ENCODE results near the gene FOSL2. TPM values are rescaled to one million over a fixed set of nuclear protein-coding genes. Genes with fewer than 3 reads are reported as not detected.

Gene FOSL2
- total RNA-seq, 1 experiment from 2014 or later = 141 TPM

- Mint-ChIP-seq H3K27me3 (ENCODE audit: insufficient read depth, unreplicated experiment) (no peaks in the 10 kb centered on the region), H3K4me1 (ENCODE audit: insufficient read depth, unreplicated experiment) (peaks cover 7% of the 10 kb centered on the region), H3K9me3 (ENCODE audit: unreplicated experiment) (no peaks in the 10 kb centered on the region), H3K27ac (ENCODE audit: low read depth, unreplicated experiment) (no peak overlapping the region), H3K36me3 (ENCODE audit: insufficient read depth, unreplicated experiment) (no peaks in the 10 kb centered on the region), H3K4me3 (ENCODE audit: unreplicated experiment) (no peak overlapping the region)
- ChIA-PET POLR2A (interaction anchor here (0.6 to 1.9 kb wide), 7 partner anchors 9 to 166 kb away, joined by 3 to 9 read pairs (median 3); no protein-coding TSS in a partner anchor), CTCF (interaction anchor here (0.7 kb wide), 2 partner anchors 9 to 27 kb away, joined by 3 to 5 read pairs; no protein-coding TSS in a partner anchor)
- DNase-seq (ENCODE audit: unreplicated experiment) = no peak
- intact Hi-C loops (cut with micrococcal nuclease) = no loop called here
- no TSS peak for BruUV-seq (replicated peaks)
- no peak for TF ChIP-seq CTCF (IDR thresholded peaks at IDR 0.05; ENCODE audit: unreplicated experiment)
These were observed 32.8 kb downstream of the FOSL2 start for GRCh38 chr2:28425464-28425835.

- H3K27me3 Mint-ChIP-seq (ENCODE audit: insufficient read depth, unreplicated experiment) = no peaks in the 10 kb centered on the region
- no peak for DNase-seq (ENCODE audit: unreplicated experiment)
- BruUV-seq (replicated peaks) = no TSS peak
- ChIA-PET CTCF (interaction anchor here (0.6 to 0.9 kb wide), 5 partner anchors 14 to 672 kb away, joined by 3 to 4 read pairs (median 3); no protein-coding TSS in a partner anchor), POLR2A (interaction anchor here (1.1 to 2.2 kb wide), 4 partner anchors 9 to 17 kb away, joined by 3 to 7 read pairs (median 5); no protein-coding TSS in a partner anchor)
- H3K27ac Mint-ChIP-seq (ENCODE audit: low read depth, unreplicated experiment) = no peak overlapping the region
- intact Hi-C loops (cut with micrococcal nuclease) = no loop called here
- no peaks in the 10 kb centered on the region for H3K9me3 Mint-ChIP-seq (ENCODE audit: unreplicated experiment)
- H3K4me3 Mint-ChIP-seq (ENCODE audit: unreplicated experiment) = no peak overlapping the region
- peaks cover 7% of the 10 kb centered on the region for H3K4me1 Mint-ChIP-seq (ENCODE audit: insufficient read depth, unreplicated experiment)
- peaks cover 6% of the 10 kb centered on the region for H3K36me3 Mint-ChIP-seq (ENCODE audit: insufficient read depth, unreplicated experiment)
- no peak for TF ChIP-seq CTCF (IDR thresholded peaks at IDR 0.05; ENCODE audit: unreplicated experiment)
These were observed 35.2 kb downstream of the FOSL2 start for GRCh38 chr2:28427741-28428415.

- no peak for TF ChIP-seq CTCF (IDR thresholded peaks at IDR 0.05; ENCODE audit: unreplicated experiment)
- no TSS peak for BruUV-seq (replicated peaks)
- peaks cover 7% of the 10 kb centered on the region for H3K4me1 Mint-ChIP-seq (ENCODE audit: insufficient read depth, unreplicated experiment)
- peaks cover 6% of the 10 kb centered on the region for H3K36me3 Mint-ChIP-seq (ENCODE audit: insufficient read depth, unreplicated experiment)
- no peak for DNase-seq (ENCODE audit: unreplicated experiment)
- intact Hi-C loops (cut with micrococcal nuclease) = no loop called here
- CTCF ChIA-PET = interaction anchor here (0.6 kb wide), 1 partner anchor 673 kb away, joined by 3 read pairs; no protein-coding TSS in a partner anchor
- H3K9me3 Mint-ChIP-seq (ENCODE audit: unreplicated experiment) = no peaks in the 10 kb centered on the region
- no peak overlapping the region for H3K27ac Mint-ChIP-seq (ENCODE audit: low read depth, unreplicated experiment)
- H3K4me3 Mint-ChIP-seq (ENCODE audit: unreplicated experiment) = no peak overlapping the region
- no peaks in the 10 kb centered on the region for H3K27me3 Mint-ChIP-seq (ENCODE audit: insufficient read depth, unreplicated experiment)
- POLR2A ChIA-PET = interaction anchor here (1.1 to 2.2 kb wide), 3 partner anchors 9 to 16 kb away, joined by 3 to 5 read pairs (median 5); no protein-coding TSS in a partner anchor
These were observed 35.8 kb downstream of the FOSL2 start for GRCh38 chr2:28428486-28428885.

GRCh38 chr2:28429636-28430376, 37.1 kb downstream of the FOSL2 start:
- H3K4me1 Mint-ChIP-seq (ENCODE audit: insufficient read depth, unreplicated experiment) = peaks cover 6% of the 10 kb centered on the region
- POLR2A ChIA-PET = interaction anchor here (1.3 kb wide), 1 partner anchor 13 kb away, joined by 4 read pairs; no protein-coding TSS in a partner anchor
- TF ChIP-seq CTCF (IDR thresholded peaks at IDR 0.05; ENCODE audit: unreplicated experiment) = no peak
- BruUV-seq (replicated peaks) = no TSS peak
- DNase-seq (ENCODE audit: unreplicated experiment) = no peak
- no peaks in the 10 kb centered on the region for H3K9me3 Mint-ChIP-seq (ENCODE audit: unreplicated experiment)
- peaks cover 6% of the 10 kb centered on the region for H3K36me3 Mint-ChIP-seq (ENCODE audit: insufficient read depth, unreplicated experiment)
- no peak overlapping the region for H3K27ac Mint-ChIP-seq (ENCODE audit: low read depth, unreplicated experiment)
- no peaks in the 10 kb centered on the region for H3K27me3 Mint-ChIP-seq (ENCODE audit: insufficient read depth, unreplicated experiment)
- H3K4me3 Mint-ChIP-seq (ENCODE audit: unreplicated experiment) = no peak overlapping the region
- CTCF ChIA-PET = interaction anchor here (0.6 kb wide), 1 partner anchor 295 kb away, joined by 3 read pairs; no protein-coding TSS in a partner anchor
- intact Hi-C loops (cut with micrococcal nuclease) = no loop called here

Measured in MCF 10A (cell line).